GM23248 (cell line): Measurements from ENCODE around the gene PLD2.

Experiments
- EZH2 ChIP-seq: fragments of 200-600 bp; sonication (generic); IDR thresholded peaks from 2 replicates; pipeline ENCODE4 v1.6.1; 2018; ENCODE audit warnings: antibody characterized with exemption, mild to moderate bottlenecking; ENCODE audit not compliant: insufficient read depth, poor library complexity, severe bottlenecking
- EZH2phosphoT487 ChIP-seq: fragments of 200-600 bp; sonication (generic); IDR thresholded peaks from 2 replicates; pipeline ENCODE4 v1.6.1; 2018; ENCODE audit warnings: antibody characterized with exemption, moderate library complexity, mild to moderate bottlenecking, low read depth; ENCODE audit not compliant: insufficient read depth

DNA sequence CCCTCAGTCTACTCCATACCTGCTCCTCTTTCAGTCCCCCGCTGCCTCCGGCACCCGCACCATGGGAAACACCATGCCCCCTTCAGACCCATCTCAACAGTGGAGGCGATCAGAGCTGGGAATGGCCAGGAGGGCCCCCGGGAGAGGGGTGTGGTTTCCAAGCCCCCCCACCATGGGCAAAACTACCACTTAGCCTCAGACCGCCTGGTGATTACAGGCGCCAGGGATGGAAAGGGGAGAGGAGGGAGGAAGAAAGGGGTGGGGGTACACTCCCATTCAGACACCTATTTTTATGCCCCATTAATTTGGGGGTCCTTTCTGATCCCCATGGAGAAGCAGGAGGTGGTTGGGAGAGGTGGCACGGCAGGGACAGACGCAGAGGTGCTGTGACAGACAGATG, 4.7 kb upstream of the PLD2 start, which contains the start of gene C17orf114:
- no peak for TF ChIP-seq EZH2
- no peak for TF ChIP-seq EZH2phosphoT487
